DOHH2 (cell line): Measurements from ENCODE around the gene ACTL10.

ENCODE experiments used
- EZH2phosphoT487 ChIP-seq: fragments of 200-600 bp; sonication (generic); IDR thresholded peaks from 2 replicates; pipeline ENCODE4 v1.6.1; 2017; ENCODE audit warnings: borderline replicate concordance, mild to moderate bottlenecking, antibody characterized with exemption, low read length, moderate library complexity, mixed read lengths
- TF ChIP-seq, protein P1 (sequence below): fragments of 200-600 bp; sonication (generic); IDR thresholded peaks from one replicate; pipeline ENCODE4 v1.5.1; 2014; ENCODE audit warnings: antibody characterized with exemption, mild to moderate bottlenecking, low read depth, low read length; ENCODE audit not compliant: poor library complexity, severe bottlenecking

DNA sequence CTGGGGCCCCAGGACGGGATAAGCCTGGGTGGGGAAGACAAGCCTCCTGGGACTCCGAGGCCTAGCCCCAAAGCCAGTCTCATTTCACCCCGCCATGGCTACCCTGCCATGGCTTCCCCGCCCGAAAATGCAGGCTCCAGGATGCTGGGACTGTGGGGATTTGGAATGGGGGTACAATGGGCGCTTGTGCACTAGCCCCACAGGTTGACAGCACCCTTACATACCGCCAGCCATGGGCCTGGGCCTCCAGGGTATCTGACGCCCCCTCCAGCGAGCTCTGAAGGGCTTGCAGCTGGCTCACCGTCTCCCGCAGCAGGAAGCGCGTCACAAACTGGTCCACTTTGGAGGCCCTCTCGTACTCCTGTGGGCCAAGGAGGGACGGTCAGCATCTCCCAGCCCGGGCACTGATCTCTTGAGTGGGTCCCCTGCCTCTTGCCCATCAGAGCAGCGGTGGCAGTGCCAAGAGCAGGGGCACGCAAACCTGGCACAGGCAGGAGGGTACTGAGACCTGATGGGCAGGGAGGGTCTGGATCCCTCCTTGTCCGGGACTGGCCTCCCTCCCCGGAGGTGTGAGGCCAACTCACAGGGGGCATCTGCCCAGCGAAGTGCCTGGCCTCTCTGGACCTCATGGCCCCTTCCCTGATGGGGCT is 6.6 kb upstream of the ACTL10 start:
- TF ChIP-seq, protein P1, sequence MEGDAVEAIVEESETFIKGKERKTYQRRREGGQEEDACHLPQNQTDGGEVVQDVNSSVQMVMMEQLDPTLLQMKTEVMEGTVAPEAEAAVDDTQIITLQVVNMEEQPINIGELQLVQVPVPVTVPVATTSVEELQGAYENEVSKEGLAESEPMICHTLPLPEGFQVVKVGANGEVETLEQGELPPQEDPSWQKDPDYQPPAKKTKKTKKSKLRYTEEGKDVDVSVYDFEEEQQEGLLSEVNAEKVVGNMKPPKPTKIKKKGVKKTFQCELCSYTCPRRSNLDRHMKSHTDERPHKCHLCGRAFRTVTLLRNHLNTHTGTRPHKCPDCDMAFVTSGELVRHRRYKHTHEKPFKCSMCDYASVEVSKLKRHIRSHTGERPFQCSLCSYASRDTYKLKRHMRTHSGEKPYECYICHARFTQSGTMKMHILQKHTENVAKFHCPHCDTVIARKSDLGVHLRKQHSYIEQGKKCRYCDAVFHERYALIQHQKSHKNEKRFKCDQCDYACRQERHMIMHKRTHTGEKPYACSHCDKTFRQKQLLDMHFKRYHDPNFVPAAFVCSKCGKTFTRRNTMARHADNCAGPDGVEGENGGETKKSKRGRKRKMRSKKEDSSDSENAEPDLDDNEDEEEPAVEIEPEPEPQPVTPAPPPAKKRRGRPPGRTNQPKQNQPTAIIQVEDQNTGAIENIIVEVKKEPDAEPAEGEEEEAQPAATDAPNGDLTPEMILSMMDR: no peak
- TF ChIP-seq EZH2phosphoT487: no peak
